ENCODE measurements around the gene PDIK1L.

Gene PDIK1L

GRCh38 chr1:26169198-26169554 is 57.6 kb downstream of the PDIK1L start:
- no peak for DNase-seq

DNA sequence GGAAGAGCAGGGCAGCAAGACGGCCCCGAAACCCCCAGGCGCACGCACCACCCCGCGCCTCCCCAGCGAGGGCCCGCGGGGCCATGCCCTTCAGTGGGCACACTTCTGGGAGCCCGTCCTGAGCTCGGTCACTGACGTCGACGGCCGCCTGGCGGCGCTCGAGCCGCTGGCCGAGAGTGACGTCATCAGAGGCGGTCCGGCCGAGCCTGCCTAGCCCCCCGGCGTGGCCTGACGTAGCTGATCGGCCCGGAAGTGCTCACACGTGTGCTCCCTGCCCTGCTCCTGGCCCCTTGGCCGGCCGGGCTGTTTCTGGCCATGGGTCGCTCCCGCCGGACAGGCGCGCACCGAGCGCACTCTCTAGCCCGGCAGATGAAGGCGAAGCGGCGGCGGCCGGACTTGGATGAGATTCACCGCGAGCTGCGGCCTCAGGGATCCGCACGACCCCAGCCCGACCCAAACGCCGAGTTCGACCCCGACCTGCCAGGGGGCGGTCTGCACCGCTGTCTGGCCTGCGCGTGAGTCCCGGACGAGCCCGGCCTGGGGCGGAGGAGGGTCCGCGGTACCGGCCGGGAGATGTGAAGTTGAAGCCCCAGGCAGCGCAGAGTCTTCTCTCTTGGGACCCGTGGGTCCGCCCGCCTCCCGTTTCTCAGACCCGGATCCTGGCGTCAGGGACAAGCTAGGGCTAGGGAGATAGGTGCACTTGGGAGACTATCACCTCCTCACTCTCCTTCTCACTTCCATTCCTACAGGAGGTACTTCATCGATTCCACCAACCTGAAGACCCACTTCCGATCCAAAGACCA is 58.2 kb downstream of the PDIK1L start, which contains the start of gene ZNF593:
Gene ZNF593, plus strand, starts transcription at position 240 of the 803 bp plus-strand sequence. Its CDS starts 76 bp downstream, at position 316.
- peak in 55 of 56 donors; percentile 39 to 94 (median 81) for DNase-seq

DNA sequence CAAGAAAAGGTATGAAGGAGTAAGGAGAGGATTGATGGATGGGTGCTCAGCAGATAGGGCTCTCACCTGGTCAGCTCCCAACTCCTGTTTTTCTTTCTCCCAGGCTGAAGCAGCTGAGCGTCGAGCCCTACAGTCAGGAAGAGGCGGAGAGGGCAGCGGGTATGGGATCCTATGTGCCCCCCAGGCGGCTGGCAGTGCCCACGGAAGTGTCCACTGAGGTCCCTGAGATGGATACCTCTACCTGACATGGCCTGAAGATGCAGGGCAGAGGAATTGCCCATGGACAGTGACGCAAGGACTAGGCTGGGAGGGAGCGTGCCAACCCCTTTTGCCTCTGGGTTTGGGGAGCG is 58.8 kb downstream of the PDIK1L start:
- no peak for DNase-seq

DNA sequence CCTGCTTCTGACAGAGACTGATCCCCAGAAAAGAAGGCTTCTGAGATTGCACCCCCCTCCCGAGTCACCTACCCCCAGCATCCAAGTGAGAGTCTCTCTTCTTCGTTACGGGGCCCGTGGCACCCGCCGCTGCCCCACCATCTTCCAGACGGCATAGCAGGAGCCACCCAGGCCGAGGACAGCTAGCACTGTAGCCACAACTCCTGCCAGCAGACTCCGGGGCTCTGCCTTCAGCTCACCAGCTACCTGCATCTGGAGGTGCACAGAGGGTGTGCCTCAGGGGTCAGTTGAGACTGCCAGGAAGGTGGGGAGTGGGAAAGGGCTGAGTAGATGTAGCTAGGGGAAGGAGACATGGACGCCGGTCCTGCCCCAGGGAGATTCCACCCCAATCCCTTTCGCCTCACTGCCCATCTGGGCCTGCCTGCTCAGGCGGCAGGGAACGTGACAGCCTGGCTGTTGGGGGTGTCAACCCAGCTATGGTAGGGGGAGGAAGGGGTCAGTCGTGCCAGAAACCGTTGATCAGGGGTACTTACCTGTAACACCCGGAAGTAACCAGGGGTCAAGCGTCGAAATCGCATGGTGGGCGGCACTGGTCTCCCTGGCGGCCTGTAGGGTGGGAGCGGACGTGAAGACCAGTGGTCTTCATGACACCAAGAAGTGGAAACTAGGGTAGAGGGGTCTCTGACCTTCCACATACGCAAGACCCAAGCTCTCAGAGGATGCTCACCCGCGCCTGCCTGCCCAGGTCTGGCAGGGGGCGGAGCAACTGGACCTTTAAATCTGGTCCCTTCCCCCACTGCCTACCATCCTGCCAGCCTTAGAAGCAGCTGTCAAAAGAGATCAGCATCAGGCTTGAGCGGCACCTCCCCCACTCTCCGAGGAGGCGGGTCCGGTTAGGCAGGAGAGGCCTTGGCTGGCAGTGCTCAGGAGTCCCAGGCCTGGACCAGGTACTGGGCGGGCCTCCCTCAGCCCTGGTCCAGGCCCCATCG is 59.8 kb downstream of the PDIK1L start, which contains the start of gene ZNF593OS:
Gene ZNF593OS, minus strand, starts transcription at position 749 of the 989 bp plus-strand sequence. Its CDS starts 171 bp downstream, at position 578.
- no peak for DNase-seq
